Transverse colon (tissue), 3 donors: Measurements from ENCODE around the gene PDXP.

Experiments
- POLR2A ChIP-seq: fragments of 450-650 bp; IDR thresholded peaks from one replicate; pipeline ENCODE4 v1.6.1; 2016; ENCODE audit warnings: antibody characterized with exemption, mild to moderate bottlenecking, moderate library complexity
- TF ChIP-seq, protein P1 (sequence below), 5 experiments: fragments of 200-600 bp in 3 of 5; fragments of 450-650 bp in 2 of 5; sonication (generic) in 3 of 5; IDR thresholded peaks; 1 replicate in 2 of 5; 2 replicates in 3 of 5; pipeline ENCODE4 v1.5.1; 2016 to 2017; ENCODE audit warnings: antibody characterized with exemption in 5 of 5, inconsistent platforms in 3 of 5, mild to moderate bottlenecking in 2 of 5, moderate library complexity in 1 of 5

DNA sequence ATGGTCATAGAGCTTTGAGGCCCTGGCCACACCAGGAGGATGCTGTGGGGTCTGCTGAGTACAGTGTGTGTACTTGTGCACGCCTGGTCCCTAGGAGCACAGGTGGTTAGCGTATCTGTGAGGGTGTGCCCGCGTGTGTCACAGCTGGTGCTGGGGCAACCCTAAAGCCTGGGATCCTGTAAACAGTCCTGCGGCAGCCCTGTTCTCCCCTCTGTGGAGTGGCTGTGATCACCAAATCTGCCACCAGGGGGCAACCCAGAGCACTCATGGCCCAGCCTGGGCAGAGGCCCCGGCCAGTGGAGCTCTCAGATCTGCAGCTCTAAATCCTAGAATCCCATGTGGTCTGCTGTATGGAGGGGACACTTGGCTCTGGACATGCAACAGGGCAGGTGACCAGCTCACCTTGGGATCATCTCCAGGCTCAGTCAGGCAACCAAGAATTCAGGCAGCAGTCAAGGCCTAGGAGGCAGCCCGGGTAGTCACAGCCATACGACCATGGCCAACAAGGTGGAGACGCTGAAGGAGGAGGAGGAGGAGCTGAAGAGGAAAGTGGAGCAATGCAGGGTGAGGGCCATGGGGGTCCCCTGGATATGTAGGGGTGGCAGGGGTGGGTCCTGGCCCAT is 15.2 kb upstream of the PDXP start:
- TF ChIP-seq, protein P1, sequence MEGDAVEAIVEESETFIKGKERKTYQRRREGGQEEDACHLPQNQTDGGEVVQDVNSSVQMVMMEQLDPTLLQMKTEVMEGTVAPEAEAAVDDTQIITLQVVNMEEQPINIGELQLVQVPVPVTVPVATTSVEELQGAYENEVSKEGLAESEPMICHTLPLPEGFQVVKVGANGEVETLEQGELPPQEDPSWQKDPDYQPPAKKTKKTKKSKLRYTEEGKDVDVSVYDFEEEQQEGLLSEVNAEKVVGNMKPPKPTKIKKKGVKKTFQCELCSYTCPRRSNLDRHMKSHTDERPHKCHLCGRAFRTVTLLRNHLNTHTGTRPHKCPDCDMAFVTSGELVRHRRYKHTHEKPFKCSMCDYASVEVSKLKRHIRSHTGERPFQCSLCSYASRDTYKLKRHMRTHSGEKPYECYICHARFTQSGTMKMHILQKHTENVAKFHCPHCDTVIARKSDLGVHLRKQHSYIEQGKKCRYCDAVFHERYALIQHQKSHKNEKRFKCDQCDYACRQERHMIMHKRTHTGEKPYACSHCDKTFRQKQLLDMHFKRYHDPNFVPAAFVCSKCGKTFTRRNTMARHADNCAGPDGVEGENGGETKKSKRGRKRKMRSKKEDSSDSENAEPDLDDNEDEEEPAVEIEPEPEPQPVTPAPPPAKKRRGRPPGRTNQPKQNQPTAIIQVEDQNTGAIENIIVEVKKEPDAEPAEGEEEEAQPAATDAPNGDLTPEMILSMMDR (IDR thresholded peaks at IDR 0.05), result peak; percentile 92 to 98 (median 94)
- TF ChIP-seq POLR2A, result no peak
